ENCODE measurements around the gene RO60. TPM values are rescaled to one million over a fixed set of nuclear protein-coding genes. Genes with fewer than 3 reads are reported as not detected.
A peak's percentile ranks its signal among the peaks of the same experiment; 100 is the strongest.
"Not testable (repeated sequence)": the region's sequence is repeated elsewhere in the genome, so short reads cannot be mapped to it uniquely, and the experiment has no call there.

RO60 gene
- total RNA-seq, 6 experiments from 2014 or later: 59.7 to 79.0 (median 61.8) TPM

GRCh38 chr1:193016788-193017187 is 42.6 kb upstream of the RO60 start:
- no peak for DNase-seq
- H3K9me3 Mint-ChIP-seq: no peaks in the 10 kb centered on the region
- H3K27me3 Mint-ChIP-seq (ENCODE audit: insufficient read depth): no peaks in the 10 kb centered on the region
- peaks cover 24% of the 10 kb centered on the region for H3K4me1 Mint-ChIP-seq (ENCODE audit: low read depth)
- no peak for TF ChIP-seq CTCF (IDR thresholded peaks at IDR 0.05)
- no peak overlapping the region for H3K4me3 Mint-ChIP-seq
- H3K36me3 Mint-ChIP-seq (ENCODE audit: low read depth): no peaks in the 10 kb centered on the region
- H3K27ac Mint-ChIP-seq: no peak overlapping the region

- Mint-ChIP-seq H3K36me3 (ENCODE audit: low read depth) (no peaks in the 10 kb centered on the region), H3K27ac (no peak overlapping the region), H3K4me1 (ENCODE audit: low read depth) (peaks cover 5% of the 10 kb centered on the region), H3K27me3 (ENCODE audit: insufficient read depth) (no peaks in the 10 kb centered on the region), H3K9me3 (no peaks in the 10 kb centered on the region), H3K4me3 (no peak overlapping the region)
- peak; percentile 59 for DNase-seq
- TF ChIP-seq CTCF (IDR thresholded peaks at IDR 0.05): peak; percentile 84
Measured at GRCh38 chr1:193019442-193020026, 39.9 kb upstream of the RO60 start.

- Mint-ChIP-seq H3K27ac (no peak overlapping the region), H3K9me3 (no peaks in the 10 kb centered on the region), H3K4me1 (ENCODE audit: low read depth) (0 out of 2 replicates have a peak, but pooled peaks cover 5% of the 10 kb centered on the region), H3K36me3 (ENCODE audit: low read depth) (peaks cover 8% of the 10 kb centered on the region), H3K4me3 (no peak overlapping the region), H3K27me3 (ENCODE audit: insufficient read depth) (no peaks in the 10 kb centered on the region)
- no peak for DNase-seq
- TF ChIP-seq CTCF (IDR thresholded peaks at IDR 0.05): no peak
Measured at GRCh38 chr1:193025218-193025617, 34.2 kb upstream of the RO60 start.

- H3K4me1 Mint-ChIP-seq (ENCODE audit: low read depth): 0 out of 2 replicates have a peak, but pooled peaks cover 5% of the 10 kb centered on the region
- H3K9me3 Mint-ChIP-seq: no peaks in the 10 kb centered on the region
- DNase-seq: no peak
- H3K27me3 Mint-ChIP-seq (ENCODE audit: insufficient read depth): no peaks in the 10 kb centered on the region
- no peak overlapping the region for H3K27ac Mint-ChIP-seq
- H3K4me3 Mint-ChIP-seq: no peak overlapping the region
- peaks cover 17% of the 10 kb centered on the region for H3K36me3 Mint-ChIP-seq (ENCODE audit: low read depth)
- TF ChIP-seq CTCF (IDR thresholded peaks at IDR 0.05): no peak
Measured at GRCh38 chr1:193030280-193030679, 29.1 kb upstream of the RO60 start.

GRCh38 chr1:193031431-193031830 is 28.0 kb upstream of the RO60 start:
- peaks cover 9% of the 10 kb centered on the region for H3K36me3 Mint-ChIP-seq (ENCODE audit: low read depth)
- H3K27ac Mint-ChIP-seq: no peak overlapping the region
- peak; percentile 75 for TF ChIP-seq CTCF (IDR thresholded peaks at IDR 0.05)
- 0 out of 2 replicates have a peak, but pooled peaks cover under 1% of the 10 kb centered on the region for H3K4me1 Mint-ChIP-seq (ENCODE audit: low read depth)
- no peaks in the 10 kb centered on the region for H3K9me3 Mint-ChIP-seq
- no peaks in the 10 kb centered on the region for H3K27me3 Mint-ChIP-seq (ENCODE audit: insufficient read depth)
- DNase-seq: peak; percentile 22
- H3K4me3 Mint-ChIP-seq: no peak overlapping the region

GRCh38 chr1:193032643-193033427 is 26.6 kb upstream of the RO60 start:
- Mint-ChIP-seq H3K36me3 (ENCODE audit: low read depth) (peaks cover 15% of the 10 kb centered on the region), H3K4me1 (ENCODE audit: low read depth) (peaks cover 10% of the 10 kb centered on the region)
- not testable (repeated sequence) for DNase-seq; H3K27ac Mint-ChIP-seq; H3K4me3 Mint-ChIP-seq; H3K9me3 Mint-ChIP-seq; H3K27me3 Mint-ChIP-seq (ENCODE audit: insufficient read depth)

Data from HFFc6 (cell line).